Cerebellar nuclear complex (tissue), 1 donor: ENCODE measurements around the gene TJAP1.

Experiments
- DNase-seq, 2 experiments: peaks; one replicate each; lab custom pipeline; 2025; lab: John Stamatoyannopoulos, UW

Gene TJAP1

GRCh38 chr6:43477235-43478007 lies at the start of gene TJAP1:
TJAP1 (plus strand) TSS chr6:43477570; CDS start chr6:43499002, 21,432 bp downstream.
- peak; percentile 41 to 84 for DNase-seq

- peak in 1 of 2 experiments; percentile 43 for DNase-seq
These were observed 49.2 kb upstream of the TJAP1 start for GRCh38 chr6:43428112-43428570.

GRCh38 chr6:43428874-43429273 lies 48.5 kb upstream of the TJAP1 start:
- DNase-seq = no peak

GRCh38 chr6:43432009-43432945 lies 45.1 kb upstream of the TJAP1 start:
- no peak for DNase-seq

GRCh38 chr6:43433148-43433547 lies 44.2 kb upstream of the TJAP1 start:
- DNase-seq = no peak

GRCh38 chr6:43434001-43434840 lies 43.1 kb upstream of the TJAP1 start:
- no peak for DNase-seq

- no peak for DNase-seq
These were observed 42.4 kb upstream of the TJAP1 start for GRCh38 chr6:43434943-43435342.

- no peak for DNase-seq
These were observed 41.5 kb upstream of the TJAP1 start for GRCh38 chr6:43435682-43436437.

GRCh38 chr6:43436577-43437282 lies 40.6 kb upstream of the TJAP1 start:
- DNase-seq = no peak

- DNase-seq = no peak
These were observed 39.7 kb upstream of the TJAP1 start for GRCh38 chr6:43437700-43438099.

- DNase-seq = no peak
These were observed 34.4 kb upstream of the TJAP1 start for GRCh38 chr6:43442935-43443334.

- DNase-seq = no peak
These were observed 33.3 kb upstream of the TJAP1 start for GRCh38 chr6:43444036-43444435.

- no peak for DNase-seq
These were observed 32.8 kb upstream of the TJAP1 start for GRCh38 chr6:43444582-43444981.

GRCh38 chr6:43445576-43445975 lies 31.8 kb upstream of the TJAP1 start:
- no peak for DNase-seq

- DNase-seq = no peak
These were observed 29.8 kb upstream of the TJAP1 start for GRCh38 chr6:43447604-43448003.

GRCh38 chr6:43448916-43449315 lies 28.5 kb upstream of the TJAP1 start:
- DNase-seq = no peak

- DNase-seq = no peak
These were observed 26.7 kb upstream of the TJAP1 start for GRCh38 chr6:43450699-43451131.

GRCh38 chr6:43451348-43451747 lies 26.0 kb upstream of the TJAP1 start:
- no peak for DNase-seq

GRCh38 chr6:43451939-43452338 lies 25.4 kb upstream of the TJAP1 start:
- no peak for DNase-seq

- DNase-seq = no peak
These were observed 24.5 kb upstream of the TJAP1 start for GRCh38 chr6:43452896-43453295.
